GM10266 (cell line): ENCODE data around the gene SAMD10.

Experiments used
- DNase-seq: peaks from one replicate; pipeline ENCODE4 v3.0.0; 2012; ENCODE audit errors: extremely low spot score
- CTCF ChIP-seq: IDR thresholded peaks from 2 replicates; pipeline ENCODE4 v1.5.1; 2012; ENCODE audit warnings: mild to moderate bottlenecking, low read depth; ENCODE audit not compliant: control insufficient read depth, insufficient read depth; ENCODE audit errors: missing control alignments

The SAMD10 gene

GRCh38 chr20:63968928-63969760, 10.3 kb downstream of the SAMD10 start:
- DNase-seq: peak; percentile 69
- TF ChIP-seq CTCF: no peak

- DNase-seq: no peak
- no peak for TF ChIP-seq CTCF
Measured at GRCh38 chr20:63968136-63968927, 11.1 kb downstream of the SAMD10 start.

GRCh38 chr20:63967330-63968135, 11.9 kb downstream of the SAMD10 start:
- no peak for TF ChIP-seq CTCF
- no peak for DNase-seq

GRCh38 chr20:63966944-63967322, 12.5 kb downstream of the SAMD10 start:
- no peak for TF ChIP-seq CTCF
- DNase-seq: no peak

- no peak for DNase-seq
- no peak for TF ChIP-seq CTCF
Measured at GRCh38 chr20:63966172-63966943, 13.1 kb downstream of the SAMD10 start.

- DNase-seq: no peak
- no peak for TF ChIP-seq CTCF
Measured at GRCh38 chr20:63964412-63964811, 15.0 kb downstream of the SAMD10 start.
